ENCODE results near the gene CCDC85C.

DNA sequence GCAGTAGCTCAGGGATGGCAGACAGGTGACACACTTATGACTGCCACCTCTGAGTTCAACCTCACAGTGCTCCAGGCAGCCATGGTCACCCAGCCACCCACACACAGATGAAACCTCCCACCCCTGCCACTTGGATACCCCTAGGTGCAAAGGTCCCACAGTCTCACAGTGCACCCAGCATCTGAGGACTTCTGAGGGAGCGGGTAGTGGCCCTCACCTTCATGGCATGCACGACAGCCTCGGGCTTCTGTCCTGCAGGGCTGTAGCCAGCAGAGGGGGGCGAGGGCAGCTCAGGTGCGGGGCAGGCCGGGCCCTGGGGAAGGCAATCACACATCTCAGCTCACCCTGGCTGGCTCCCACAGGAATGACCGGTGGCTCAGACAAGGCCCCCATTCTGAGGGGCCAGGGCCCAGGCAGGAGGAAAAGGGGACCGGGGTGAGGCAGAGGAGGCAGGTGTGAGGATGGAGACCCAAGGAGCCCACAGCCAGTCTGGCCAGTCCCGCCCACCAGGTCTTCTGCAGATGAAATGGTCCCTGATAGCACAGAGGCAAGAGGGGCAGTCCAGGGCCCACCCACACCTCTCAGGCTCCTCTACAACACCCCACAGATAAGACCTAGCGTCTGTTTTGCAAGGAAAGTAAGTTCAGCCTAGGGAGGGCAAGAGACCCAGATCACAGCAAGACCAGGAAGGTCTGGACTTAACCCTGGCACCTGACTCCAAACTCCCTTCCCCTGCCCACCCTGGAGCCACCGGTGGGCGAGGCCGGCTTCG is 87.0 kb downstream of the CCDC85C start:
- no peak for TF ChIP-seq POLR2A (IDR thresholded peaks at IDR 0.05)
- TF ChIP-seq, protein P1, sequence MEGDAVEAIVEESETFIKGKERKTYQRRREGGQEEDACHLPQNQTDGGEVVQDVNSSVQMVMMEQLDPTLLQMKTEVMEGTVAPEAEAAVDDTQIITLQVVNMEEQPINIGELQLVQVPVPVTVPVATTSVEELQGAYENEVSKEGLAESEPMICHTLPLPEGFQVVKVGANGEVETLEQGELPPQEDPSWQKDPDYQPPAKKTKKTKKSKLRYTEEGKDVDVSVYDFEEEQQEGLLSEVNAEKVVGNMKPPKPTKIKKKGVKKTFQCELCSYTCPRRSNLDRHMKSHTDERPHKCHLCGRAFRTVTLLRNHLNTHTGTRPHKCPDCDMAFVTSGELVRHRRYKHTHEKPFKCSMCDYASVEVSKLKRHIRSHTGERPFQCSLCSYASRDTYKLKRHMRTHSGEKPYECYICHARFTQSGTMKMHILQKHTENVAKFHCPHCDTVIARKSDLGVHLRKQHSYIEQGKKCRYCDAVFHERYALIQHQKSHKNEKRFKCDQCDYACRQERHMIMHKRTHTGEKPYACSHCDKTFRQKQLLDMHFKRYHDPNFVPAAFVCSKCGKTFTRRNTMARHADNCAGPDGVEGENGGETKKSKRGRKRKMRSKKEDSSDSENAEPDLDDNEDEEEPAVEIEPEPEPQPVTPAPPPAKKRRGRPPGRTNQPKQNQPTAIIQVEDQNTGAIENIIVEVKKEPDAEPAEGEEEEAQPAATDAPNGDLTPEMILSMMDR (IDR thresholded peaks at IDR 0.05) = no peak
